Fibroblast of villous mesenchyme (primary cell): ENCODE data around the gene KCNE4. TPM values are rescaled to one million over a fixed set of nuclear protein-coding genes. Genes with fewer than 3 reads are reported as not detected.

ENCODE experiments used
- DNase-seq: peaks from one replicate; pipeline ENCODE4 v3.0.0-alpha.2; 2010; ENCODE audit warnings: low read depth
- H3K4me3 ChIP-seq: 2 replicates; pipeline ENCODE4 v1.5.1; 2011; ENCODE audit warnings: low read depth, mild to moderate bottlenecking, low read length
- CTCF ChIP-seq: IDR thresholded peaks from 2 replicates; pipeline ENCODE4 v1.5.1; 2012; ENCODE audit warnings: low read depth, mild to moderate bottlenecking, low read length; ENCODE audit not compliant: insufficient read depth
- total RNA-seq: library from RNA; depleted of rRNA; stranded (reverse); fragments of >200 nt; gene quantifications from 2 replicates; pipeline ENCODE4 v1.2.3, GENCODE V29; 2012

The KCNE4 gene
- total RNA-seq, 1 donor, result 13.4 TPM

- TF ChIP-seq CTCF, result no peak
- DNase-seq, result peak; percentile 72
- H3K4me3 ChIP-seq, result no peak overlapping the region
Observed at GRCh38 chr2:223056701-223057418, 4.9 kb downstream of the KCNE4 start.

DNA sequence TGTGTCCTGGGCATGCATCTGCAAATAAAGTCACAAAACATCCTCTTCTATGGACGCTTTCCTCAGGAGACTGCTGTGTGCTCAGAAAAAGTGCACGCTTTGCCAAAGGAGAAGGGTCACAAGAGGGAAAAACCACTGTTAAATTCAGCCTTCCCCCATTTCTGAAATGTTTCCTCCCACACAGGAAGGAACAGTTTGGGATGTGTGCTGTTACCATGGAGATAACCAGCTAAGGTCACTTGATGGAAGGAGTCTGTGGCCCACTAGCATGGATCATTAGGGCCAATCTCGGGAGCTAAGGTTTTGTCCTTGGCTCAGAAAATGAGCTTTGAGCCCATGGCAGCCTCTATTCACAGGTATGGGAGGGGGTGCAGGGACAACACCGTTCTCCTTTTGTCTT is 5.6 kb downstream of the KCNE4 start:
- no peak for DNase-seq
- TF ChIP-seq CTCF, result no peak
- no peak overlapping the region for H3K4me3 ChIP-seq

DNA sequence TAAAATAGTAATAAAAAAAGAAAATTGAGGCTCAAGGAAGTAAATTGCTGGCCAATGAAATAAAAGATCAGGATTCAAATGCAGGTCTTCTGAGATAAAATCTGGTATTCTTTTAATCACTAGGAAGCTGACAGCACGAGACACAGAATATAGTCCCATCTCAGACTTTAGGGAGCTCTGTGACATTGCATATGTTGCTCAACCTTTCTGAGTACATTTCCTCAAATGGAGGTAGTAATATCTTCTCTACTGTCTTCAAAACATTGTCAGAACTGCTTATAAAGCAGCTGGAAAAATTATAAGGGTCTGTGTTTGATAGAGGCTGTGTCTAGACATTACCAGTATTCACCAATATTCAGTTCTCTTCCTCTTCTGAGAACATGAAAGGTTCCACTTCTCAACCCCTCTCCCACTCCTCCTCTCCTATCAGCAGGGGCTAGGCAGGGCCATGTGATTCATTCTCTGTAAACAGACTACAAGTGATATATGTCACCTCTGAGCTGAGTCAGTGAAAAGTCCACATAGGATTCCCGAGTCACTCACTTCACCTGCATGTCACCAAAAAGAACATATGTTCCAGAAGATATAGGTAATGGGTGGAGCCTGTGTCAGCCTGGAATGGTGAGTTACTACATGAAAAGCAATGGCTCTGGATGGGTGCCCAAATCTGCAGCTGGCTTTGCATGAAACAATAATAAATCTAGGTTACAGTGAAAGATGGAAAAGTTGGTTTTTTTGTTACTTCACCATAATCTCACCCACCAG is 7.1 kb downstream of the KCNE4 start:
- no peak for TF ChIP-seq CTCF
- DNase-seq, result peak; percentile 21
- no peak overlapping the region for H3K4me3 ChIP-seq

DNA sequence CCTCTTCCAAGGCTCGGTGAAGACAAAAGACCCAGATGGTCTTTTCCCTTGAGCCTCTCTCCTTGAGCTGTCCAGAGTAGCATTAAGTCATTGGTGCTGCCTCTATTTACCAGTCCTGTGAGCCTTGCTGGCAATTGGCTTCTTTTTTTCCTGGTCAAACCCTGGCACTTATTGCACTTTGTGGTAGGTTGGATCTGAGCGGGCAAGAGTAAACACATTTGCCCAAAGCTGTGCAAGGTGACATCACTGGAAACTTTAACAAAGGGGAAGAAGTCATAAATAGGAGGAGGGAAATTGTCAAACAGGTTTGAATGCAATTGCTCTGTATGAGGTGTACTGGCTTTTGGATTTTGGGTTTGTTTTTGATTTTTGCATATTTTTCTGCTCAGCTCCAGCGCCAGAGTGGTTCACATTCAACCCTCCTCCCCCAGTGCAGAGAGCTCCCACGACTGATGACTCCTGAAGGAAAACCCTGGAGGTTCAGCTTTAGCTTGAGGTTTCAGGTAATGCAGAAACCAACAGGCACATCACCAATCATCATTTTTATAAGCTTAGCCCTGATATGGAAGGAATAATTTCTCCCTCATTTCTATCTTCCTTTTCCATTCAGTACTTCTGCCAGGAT is 8.3 kb downstream of the KCNE4 start:
- no peak for TF ChIP-seq CTCF
- DNase-seq, result no peak
- H3K4me3 ChIP-seq, result no peak overlapping the region

- no peak overlapping the region for H3K4me3 ChIP-seq
Observed at GRCh38 chr2:223062396-223062795, 10.4 kb downstream of the KCNE4 start.

DNA sequence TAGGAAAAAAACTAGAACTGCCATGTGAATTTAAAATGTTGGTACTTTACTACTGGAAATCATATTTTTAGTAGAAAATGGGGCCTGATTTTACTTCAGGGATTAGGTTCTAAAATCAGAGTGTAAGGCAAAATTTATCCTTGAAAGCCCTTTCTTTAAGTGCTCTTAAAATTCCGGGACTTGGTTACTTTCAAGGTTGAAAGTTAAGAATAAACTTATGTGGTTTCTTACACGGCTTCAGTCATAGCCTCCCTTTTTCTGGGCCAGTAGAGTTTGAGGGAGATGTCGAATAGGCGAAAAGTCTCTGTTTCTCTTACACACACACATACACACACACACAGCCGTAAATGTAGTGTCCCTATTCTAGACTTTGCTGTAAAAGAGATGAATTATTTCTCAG is 13.1 kb downstream of the KCNE4 start:
- TF ChIP-seq CTCF, result no peak
- H3K4me3 ChIP-seq, result no peak overlapping the region

More at GRCh38 chr2:223062396-223062795, 10.4 kb downstream of the KCNE4 start:
- DNase-seq, result no peak
- TF ChIP-seq CTCF, result no peak

More for the DNA sequence above, 13.1 kb downstream of the KCNE4 start:
- DNase-seq, result no peak
